Suprapubic skin (tissue), 3 donors: ENCODE data around the gene CCL13.
"Not testable (repeated sequence)": the region's sequence is repeated elsewhere in the genome, so short reads cannot be mapped to it uniquely, and the experiment has no call there.

Experiments
- EP300 ChIP-seq: sonication (generic); formaldehyde crosslinking; IDR thresholded peaks from one replicate; pipeline ENCODE4 v1.6.1; 2017; ENCODE audit warnings: antibody characterized with exemption
- TF ChIP-seq, protein P1 (sequence below), 2 donors: fragments of 200-600 bp in 1 of 2; fragments of 450-650 bp in 1 of 2; sonication (generic) in 1 of 2; IDR thresholded peaks; one replicate each; pipeline ENCODE4 v1.5.1; 2016 to 2019; ENCODE audit warnings: antibody characterized with exemption in 2 of 2, mild to moderate bottlenecking in 1 of 2, moderate library complexity in 1 of 2

DNA sequence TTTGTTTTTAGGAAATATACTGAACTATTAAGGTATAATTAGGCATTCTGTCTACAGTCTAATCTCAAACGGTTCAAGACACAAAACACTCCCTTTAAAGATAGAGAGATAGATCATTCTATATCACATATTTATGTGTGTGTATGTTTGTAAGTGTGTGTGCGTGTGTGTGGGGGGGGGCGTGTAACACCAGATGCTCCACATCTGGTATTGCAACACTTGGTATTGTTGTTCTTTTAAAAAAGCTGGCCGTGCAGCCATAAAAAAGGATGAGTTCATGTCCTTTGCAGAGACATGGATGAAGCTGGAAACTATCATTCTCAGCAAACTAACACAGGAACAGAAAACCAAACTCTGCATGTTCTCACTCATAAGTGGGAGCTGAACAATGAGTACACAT lies 28.7 kb upstream of the CCL13 start:
- not testable (repeated sequence) for TF ChIP-seq EP300
- TF ChIP-seq, protein P1, sequence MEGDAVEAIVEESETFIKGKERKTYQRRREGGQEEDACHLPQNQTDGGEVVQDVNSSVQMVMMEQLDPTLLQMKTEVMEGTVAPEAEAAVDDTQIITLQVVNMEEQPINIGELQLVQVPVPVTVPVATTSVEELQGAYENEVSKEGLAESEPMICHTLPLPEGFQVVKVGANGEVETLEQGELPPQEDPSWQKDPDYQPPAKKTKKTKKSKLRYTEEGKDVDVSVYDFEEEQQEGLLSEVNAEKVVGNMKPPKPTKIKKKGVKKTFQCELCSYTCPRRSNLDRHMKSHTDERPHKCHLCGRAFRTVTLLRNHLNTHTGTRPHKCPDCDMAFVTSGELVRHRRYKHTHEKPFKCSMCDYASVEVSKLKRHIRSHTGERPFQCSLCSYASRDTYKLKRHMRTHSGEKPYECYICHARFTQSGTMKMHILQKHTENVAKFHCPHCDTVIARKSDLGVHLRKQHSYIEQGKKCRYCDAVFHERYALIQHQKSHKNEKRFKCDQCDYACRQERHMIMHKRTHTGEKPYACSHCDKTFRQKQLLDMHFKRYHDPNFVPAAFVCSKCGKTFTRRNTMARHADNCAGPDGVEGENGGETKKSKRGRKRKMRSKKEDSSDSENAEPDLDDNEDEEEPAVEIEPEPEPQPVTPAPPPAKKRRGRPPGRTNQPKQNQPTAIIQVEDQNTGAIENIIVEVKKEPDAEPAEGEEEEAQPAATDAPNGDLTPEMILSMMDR (IDR thresholded peaks at IDR 0.05): not testable (repeated sequence)
